ENCODE results near the gene CASP3. TPM values are rescaled to one million over a fixed set of nuclear protein-coding genes. Genes with fewer than 3 reads are reported as not detected.
"Not testable (repeated sequence)": the region's sequence is repeated elsewhere in the genome, so short reads cannot be mapped to it uniquely, and the experiment has no call there.

The CASP3 gene
- total and polyA plus RNA-seq, 11 donors, result 7.3 to 32.0 (median 15.8) TPM

- Histone ChIP-seq H3K27me3 (no peaks in the 10 kb centered on the region), H3K9me3 (no peaks in the 10 kb centered on the region), H3K4me1 (peaks cover 0 to 33% (median 6%) of the 10 kb centered on the region in 12 donors), H3K36me3 (peaks cover 0 to 81% (median 48%) of the 10 kb centered on the region in 9 donors), H3K4me3 (no peak overlapping the region), H3K27ac (no peak overlapping the region)
- 76 to 88% (median 84%) methylated on average over 6 of the region's 6 CpGs for WGBS, 4 donors
- TF ChIP-seq CTCF (IDR thresholded peaks at IDR 0.05) (no peak), POLR2A (IDR thresholded peaks at IDR 0.05) (no peak)
- ATAC-seq, result no peak
- intact Hi-C loops (cut with DNase I), result no loop called here
- DNase-seq, result no peak
Measured at GRCh38 chr4:184666670-184667069, 17.4 kb upstream of the CASP3 start.

GRCh38 chr4:184664445-184665210, 15.4 kb upstream of the CASP3 start:
- intact Hi-C loops (cut with DNase I), result no loop called here
- DNase-seq, result no peak
- peaks cover 0 to 85% (median 49%) of the 10 kb centered on the region in 9 donors for H3K36me3 ChIP-seq

GRCh38 chr4:184662236-184662635, 13.0 kb upstream of the CASP3 start:
- WGBS, 4 donors, result 20 to 51% (median 28%) methylated on average over 1 of the region's 1 CpG
- Histone ChIP-seq H3K27ac (no peak overlapping the region), H3K4me1 (peaks cover 0 to 20% (median 6%) of the 10 kb centered on the region in 12 donors), H3K27me3 (no peaks in the 10 kb centered on the region), H3K9me3 (no peaks in the 10 kb centered on the region), H3K36me3 (peaks cover 0 to 71% (median 36%) of the 10 kb centered on the region in 9 donors), H3K4me3 (no peak overlapping the region)
- ATAC-seq (no peak), DNase-seq (no peak)
- TF ChIP-seq CTCF (IDR thresholded peaks at IDR 0.05) (no peak), POLR2A (IDR thresholded peaks at IDR 0.05) (no peak)
- intact Hi-C loops (cut with DNase I), result no loop called here

More at GRCh38 chr4:184664445-184665210, 15.4 kb upstream of the CASP3 start:
- Histone ChIP-seq H3K9me3 (no peaks in the 10 kb centered on the region), H3K27me3 (no peaks in the 10 kb centered on the region), H3K4me1 (peaks cover 0 to 34% (median 6%) of the 10 kb centered on the region in 12 donors), H3K4me3 (no peak overlapping the region), H3K27ac (no peak overlapping the region)
- ATAC-seq, result peak; percentile 51 to 91 (median 78)
- 63 to 70% (median 67%) methylated on average over 6 of the region's 6 CpGs for WGBS, 4 donors
- TF ChIP-seq CTCF (IDR thresholded peaks at IDR 0.05) (no peak), POLR2A (IDR thresholded peaks at IDR 0.05) (no peak)

- TF ChIP-seq POLR2A (IDR thresholded peaks at IDR 0.05) (no peak), CTCF (IDR thresholded peaks at IDR 0.05) (no peak)
- H3K4me3 ChIP-seq, result no peak overlapping the region
- intact Hi-C loops (cut with DNase I), result no loop called here
- H3K9me3 ChIP-seq, result no peaks in the 10 kb centered on the region
- ATAC-seq, result no peak
- H3K36me3 ChIP-seq, result peaks cover 0 to 64% (median 25%) of the 10 kb centered on the region in 9 donors
- no peak for DNase-seq
- no peaks in the 10 kb centered on the region for H3K27me3 ChIP-seq
- H3K4me1 ChIP-seq, result peaks cover 0 to 26% (median 6%) of the 10 kb centered on the region in 12 donors
- no peak overlapping the region for H3K27ac ChIP-seq
Measured at GRCh38 chr4:184660978-184661377, 11.7 kb upstream of the CASP3 start.

GRCh38 chr4:184657820-184658219, 8.6 kb upstream of the CASP3 start:
- H3K4me3 ChIP-seq, H3K27ac ChIP-seq, ATAC-seq, H3K27me3 ChIP-seq, DNase-seq, H3K9me3 ChIP-seq: not testable (repeated sequence)
- WGBS, 4 donors, result 97 to 99% (median 98%) methylated on average over 9 of the region's 9 CpGs
- H3K36me3 ChIP-seq, result peaks cover 0 to 55% (median 19%) of the 10 kb centered on the region in 9 donors
- intact Hi-C loops (cut with DNase I), result loop anchor here in 2 of 10 donors (5.0 to 10.0 kb wide), 2 partner anchors 74 to 167 kb away; partner anchors contain the start of genes ACSL1 (in 1 of the 2) and CENPU (in 1 of the 2)
- H3K4me1 ChIP-seq, result peaks cover 0 to 31% (median 7%) of the 10 kb centered on the region in 12 donors
